Measurements from ENCODE around the gene HPS3.

HPS3 gene

GRCh38 chr3:149122721-149123578 lies 6.5 kb upstream of the HPS3 start:
- no peaks in the 10 kb centered on the region for H3K27me3 ChIP-seq (ENCODE audit: control insufficient read depth, insufficient read depth, low read length)
- peaks cover 4% of the 10 kb centered on the region for H3K4me1 ChIP-seq (ENCODE audit: control insufficient read depth, insufficient read depth, low read length)
- H3K9me3 ChIP-seq (replicated peaks; ENCODE audit: low read length): no peaks in the 10 kb centered on the region
- H3K4me3 ChIP-seq (ENCODE audit: low read length): no peak overlapping the region
- no peak overlapping the region for H3K9ac ChIP-seq (ENCODE audit: low read depth, low read length)
- no peaks in the 10 kb centered on the region for H3K36me3 ChIP-seq (ENCODE audit: insufficient read depth, low read length)
- H3K4me2 ChIP-seq (ENCODE audit: low read length): no peak overlapping the region

GRCh38 chr3:149128821-149129220 lies 617 bp upstream of the HPS3 start:
- Histone ChIP-seq H3K9me3 (replicated peaks; ENCODE audit: low read length) (no peaks in the 10 kb centered on the region), H3K9ac (ENCODE audit: low read depth, low read length) (peak overlapping the region; percentile 88), H3K36me3 (ENCODE audit: insufficient read depth, low read length) (no peaks in the 10 kb centered on the region), H3K4me1 (ENCODE audit: control insufficient read depth, insufficient read depth, low read length) (peaks cover 24% of the 10 kb centered on the region), H3K4me3 (ENCODE audit: low read length) (peak overlapping the region; percentile 96), H3K4me2 (ENCODE audit: low read length) (peak overlapping the region; percentile 82), H3K27me3 (ENCODE audit: control insufficient read depth, insufficient read depth, low read length) (no peaks in the 10 kb centered on the region)

DNA sequence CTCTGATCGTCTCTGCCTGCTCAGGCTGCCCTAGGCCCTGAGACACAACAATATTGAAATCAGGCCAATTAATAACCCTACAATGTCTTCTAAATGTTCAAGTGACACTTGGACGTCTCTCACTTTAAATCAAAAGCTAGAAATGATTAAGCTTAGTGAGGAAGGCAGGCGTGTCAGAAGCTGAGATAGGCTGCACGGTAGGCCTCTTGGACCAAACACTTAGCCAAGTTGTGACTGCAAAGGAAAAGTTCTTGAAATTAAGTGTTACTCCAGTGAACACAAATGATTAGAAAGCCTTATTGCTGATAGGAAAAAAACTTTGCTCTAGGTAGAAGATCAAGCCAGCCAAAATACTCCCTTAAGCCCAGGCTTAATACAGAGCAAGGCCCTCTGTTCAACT lies 2.2 kb downstream of the HPS3 start:
- Histone ChIP-seq H3K9ac (ENCODE audit: low read depth, low read length) (peak overlapping the region; percentile 14), H3K4me3 (ENCODE audit: low read length) (peak overlapping the region; percentile 96)

DNA sequence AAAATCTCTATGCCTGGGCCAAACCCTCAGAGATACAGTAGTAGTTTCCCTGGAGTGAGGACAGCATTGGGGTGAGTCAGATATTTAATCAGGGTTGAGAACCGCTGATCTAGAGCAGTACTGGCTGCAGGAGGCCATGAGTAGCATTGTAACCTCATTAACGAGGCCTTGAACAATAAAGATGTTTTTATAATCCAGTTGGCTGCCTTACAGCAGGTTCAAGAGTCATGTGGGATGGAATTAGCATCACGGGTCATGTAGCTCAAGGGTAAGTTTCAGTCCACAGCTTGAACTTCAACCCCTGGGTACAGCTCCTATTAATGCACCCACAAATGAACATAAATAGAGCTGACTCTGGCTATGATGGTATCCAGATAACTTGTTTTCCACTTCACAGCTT lies 5.1 kb downstream of the HPS3 start:
- Histone ChIP-seq H3K4me3 (ENCODE audit: low read length) (no peak overlapping the region), H3K9ac (ENCODE audit: low read depth, low read length) (no peak overlapping the region), H3K4me1 (ENCODE audit: control insufficient read depth, insufficient read depth, low read length) (peaks cover 23% of the 10 kb centered on the region), H3K27me3 (ENCODE audit: control insufficient read depth, insufficient read depth, low read length) (no peaks in the 10 kb centered on the region), H3K4me2 (ENCODE audit: low read length) (no peak overlapping the region), H3K9me3 (replicated peaks; ENCODE audit: low read length) (no peaks in the 10 kb centered on the region), H3K36me3 (ENCODE audit: insufficient read depth, low read length) (peaks cover 4% of the 10 kb centered on the region)

More for the DNA sequence above, 2.2 kb downstream of the HPS3 start:
- H3K4me2 ChIP-seq (ENCODE audit: low read length): peak overlapping the region; percentile 82
- no peaks in the 10 kb centered on the region for H3K27me3 ChIP-seq (ENCODE audit: control insufficient read depth, insufficient read depth, low read length)
- peaks cover 30% of the 10 kb centered on the region for H3K4me1 ChIP-seq (ENCODE audit: control insufficient read depth, insufficient read depth, low read length)
- H3K9me3 ChIP-seq (replicated peaks; ENCODE audit: low read length): no peaks in the 10 kb centered on the region
- peaks cover 4% of the 10 kb centered on the region for H3K36me3 ChIP-seq (ENCODE audit: insufficient read depth, low read length)

DNA sequence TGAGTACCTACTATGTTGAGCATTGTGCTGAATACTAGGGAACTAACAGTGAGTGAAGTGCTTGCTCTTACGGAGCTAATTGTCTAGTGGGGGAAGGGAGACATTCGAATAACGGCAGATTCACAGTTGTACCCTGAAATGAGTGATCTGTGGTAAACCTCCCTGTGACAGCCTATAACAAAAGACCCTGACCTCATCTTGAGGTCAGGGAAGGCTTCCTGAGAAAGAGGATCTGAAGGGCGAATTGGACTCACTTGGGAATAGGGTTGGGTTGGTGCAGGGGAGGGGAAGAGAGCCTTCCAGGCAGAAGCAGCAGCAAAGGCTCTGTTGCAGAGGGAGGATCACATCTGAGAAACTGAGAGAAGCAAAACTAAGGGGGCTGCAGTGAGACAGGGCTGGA lies 13.2 kb downstream of the HPS3 start:
- Histone ChIP-seq H3K9ac (ENCODE audit: low read depth, low read length) (no peak overlapping the region), H3K9me3 (replicated peaks; ENCODE audit: low read length) (no peaks in the 10 kb centered on the region), H3K27me3 (ENCODE audit: control insufficient read depth, insufficient read depth, low read length) (no peaks in the 10 kb centered on the region), H3K4me3 (ENCODE audit: low read length) (no peak overlapping the region), H3K4me2 (ENCODE audit: low read length) (no peak overlapping the region), H3K4me1 (ENCODE audit: control insufficient read depth, insufficient read depth, low read length) (no peaks in the 10 kb centered on the region), H3K36me3 (ENCODE audit: insufficient read depth, low read length) (peaks cover 46% of the 10 kb centered on the region)

DNA sequence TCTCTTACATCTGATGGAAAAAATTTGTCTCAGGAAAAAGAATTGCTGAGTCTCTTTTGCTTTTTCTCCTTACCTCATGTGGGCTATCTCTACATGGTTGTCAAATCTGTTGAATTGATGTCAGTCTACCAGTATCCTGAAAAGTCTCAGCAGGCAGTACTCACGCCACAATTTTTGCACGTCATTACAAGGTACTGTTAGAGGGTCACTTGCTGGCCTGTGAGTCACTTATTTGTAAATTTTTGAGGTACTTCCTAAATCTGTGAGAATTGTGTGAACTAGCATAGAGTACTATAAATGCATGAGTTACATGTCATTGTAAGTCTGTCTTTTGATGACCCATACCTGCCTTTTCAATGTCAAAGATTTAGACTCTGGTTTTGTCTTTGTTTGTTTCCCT lies 15.9 kb downstream of the HPS3 start:
- H3K9ac ChIP-seq (ENCODE audit: low read depth, low read length): no peak overlapping the region
- no peak overlapping the region for H3K4me2 ChIP-seq (ENCODE audit: low read length)
- H3K4me3 ChIP-seq (ENCODE audit: low read length): no peak overlapping the region
- no peaks in the 10 kb centered on the region for H3K27me3 ChIP-seq (ENCODE audit: control insufficient read depth, insufficient read depth, low read length)
- H3K4me1 ChIP-seq (ENCODE audit: control insufficient read depth, insufficient read depth, low read length): no peaks in the 10 kb centered on the region
- peaks cover 54% of the 10 kb centered on the region for H3K36me3 ChIP-seq (ENCODE audit: insufficient read depth, low read length)
- no peaks in the 10 kb centered on the region for H3K9me3 ChIP-seq (replicated peaks; ENCODE audit: low read length)

- Histone ChIP-seq H3K9me3 (replicated peaks; ENCODE audit: low read length) (no peaks in the 10 kb centered on the region), H3K4me1 (ENCODE audit: control insufficient read depth, insufficient read depth, low read length) (no peaks in the 10 kb centered on the region), H3K27me3 (ENCODE audit: control insufficient read depth, insufficient read depth, low read length) (no peaks in the 10 kb centered on the region), H3K4me3 (ENCODE audit: low read length) (no peak overlapping the region), H3K4me2 (ENCODE audit: low read length) (no peak overlapping the region), H3K9ac (ENCODE audit: low read depth, low read length) (no peak overlapping the region), H3K36me3 (ENCODE audit: insufficient read depth, low read length) (peaks cover 52% of the 10 kb centered on the region)
Observed at GRCh38 chr3:149145974-149146373, 16.5 kb downstream of the HPS3 start.

DNA sequence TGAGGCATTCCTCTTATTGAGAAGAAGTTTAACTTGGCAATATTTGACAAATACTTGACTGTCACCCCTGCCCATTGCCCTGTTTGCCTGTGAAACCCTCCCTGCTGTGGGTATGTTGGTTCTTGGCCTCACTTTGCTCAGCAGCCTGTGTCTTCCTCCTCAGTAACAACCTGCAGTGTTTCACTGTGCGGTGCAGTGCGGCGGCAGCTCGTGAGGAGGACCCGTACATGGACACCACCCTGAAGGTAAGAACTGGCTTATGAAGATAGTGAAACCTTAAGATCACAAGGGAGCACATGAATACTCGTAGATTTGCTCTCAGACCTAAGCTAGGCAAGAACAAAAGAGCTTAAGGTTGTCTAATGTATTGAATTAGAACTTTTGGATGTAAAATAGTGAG lies 21.0 kb downstream of the HPS3 start:
- Histone ChIP-seq H3K4me3 (ENCODE audit: low read length) (no peak overlapping the region), H3K4me1 (ENCODE audit: control insufficient read depth, insufficient read depth, low read length) (peaks cover 16% of the 10 kb centered on the region), H3K27me3 (ENCODE audit: control insufficient read depth, insufficient read depth, low read length) (no peaks in the 10 kb centered on the region), H3K36me3 (ENCODE audit: insufficient read depth, low read length) (peaks cover 47% of the 10 kb centered on the region), H3K9ac (ENCODE audit: low read depth, low read length) (no peak overlapping the region), H3K4me2 (ENCODE audit: low read length) (no peak overlapping the region), H3K9me3 (replicated peaks; ENCODE audit: low read length) (no peaks in the 10 kb centered on the region)

- Histone ChIP-seq H3K4me1 (ENCODE audit: control insufficient read depth, insufficient read depth, low read length) (peaks cover 16% of the 10 kb centered on the region), H3K9ac (ENCODE audit: low read depth, low read length) (no peak overlapping the region), H3K36me3 (ENCODE audit: insufficient read depth, low read length) (peaks cover 45% of the 10 kb centered on the region), H3K4me2 (ENCODE audit: low read length) (peak overlapping the region; percentile 23), H3K4me3 (ENCODE audit: low read length) (no peak overlapping the region), H3K9me3 (replicated peaks; ENCODE audit: low read length) (no peaks in the 10 kb centered on the region), H3K27me3 (ENCODE audit: control insufficient read depth, insufficient read depth, low read length) (no peaks in the 10 kb centered on the region)
Observed at GRCh38 chr3:149151843-149152242, 22.4 kb downstream of the HPS3 start.

- no peaks in the 10 kb centered on the region for H3K9me3 ChIP-seq (replicated peaks; ENCODE audit: low read length)
- H3K36me3 ChIP-seq (ENCODE audit: insufficient read depth, low read length): peaks cover 45% of the 10 kb centered on the region
Observed at GRCh38 chr3:149152420-149152819, 23.0 kb downstream of the HPS3 start.

GRCh38 chr3:149153402-149153801 lies 24.0 kb downstream of the HPS3 start:
- H3K36me3 ChIP-seq (ENCODE audit: insufficient read depth, low read length): peaks cover 48% of the 10 kb centered on the region

More at GRCh38 chr3:149152420-149152819, 23.0 kb downstream of the HPS3 start:
- H3K27me3 ChIP-seq (ENCODE audit: control insufficient read depth, insufficient read depth, low read length): no peaks in the 10 kb centered on the region
- H3K4me3 ChIP-seq (ENCODE audit: low read length): no peak overlapping the region
- no peak overlapping the region for H3K4me2 ChIP-seq (ENCODE audit: low read length)
- H3K9ac ChIP-seq (ENCODE audit: low read depth, low read length): no peak overlapping the region
- H3K4me1 ChIP-seq (ENCODE audit: control insufficient read depth, insufficient read depth, low read length): peaks cover 16% of the 10 kb centered on the region

DNA sequence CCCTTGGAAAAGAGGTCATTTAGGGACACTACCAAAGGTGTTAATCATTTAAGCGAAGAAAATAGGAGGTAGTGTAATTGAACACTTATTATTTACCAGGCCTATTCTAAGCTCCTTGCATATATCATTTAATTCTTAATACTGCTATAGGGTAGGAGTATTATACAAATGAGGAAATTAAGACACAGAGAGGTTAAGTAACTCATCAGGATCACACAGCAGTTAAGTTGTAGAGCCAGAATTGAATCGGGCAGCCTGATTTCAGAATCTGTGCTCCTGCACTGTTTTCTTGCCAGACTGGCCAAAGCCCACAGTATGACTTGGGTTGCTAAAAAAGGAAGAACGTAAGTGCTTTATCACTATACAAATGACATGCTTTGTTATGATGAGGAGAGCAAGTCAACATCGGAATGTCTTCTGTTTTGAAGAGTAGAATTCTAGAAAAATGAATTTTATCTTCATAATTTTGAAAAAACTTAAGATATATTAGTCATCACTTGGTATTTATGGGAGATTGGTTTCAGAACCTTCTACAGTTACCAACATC lies 31.4 kb downstream of the HPS3 start:
- H3K9ac ChIP-seq (ENCODE audit: low read depth, low read length): no peak overlapping the region
- H3K9me3 ChIP-seq (replicated peaks; ENCODE audit: low read length): no peaks in the 10 kb centered on the region
- H3K4me3 ChIP-seq (ENCODE audit: low read length): no peak overlapping the region
- H3K4me2 ChIP-seq (ENCODE audit: low read length): no peak overlapping the region
- H3K36me3 ChIP-seq (ENCODE audit: insufficient read depth, low read length): peaks cover 49% of the 10 kb centered on the region
- H3K27me3 ChIP-seq (ENCODE audit: control insufficient read depth, insufficient read depth, low read length): no peaks in the 10 kb centered on the region
- H3K4me1 ChIP-seq (ENCODE audit: control insufficient read depth, insufficient read depth, low read length): no peaks in the 10 kb centered on the region

More at GRCh38 chr3:149153402-149153801, 24.0 kb downstream of the HPS3 start:
- Histone ChIP-seq H3K9ac (ENCODE audit: low read depth, low read length) (no peak overlapping the region), H3K9me3 (replicated peaks; ENCODE audit: low read length) (no peaks in the 10 kb centered on the region), H3K27me3 (ENCODE audit: control insufficient read depth, insufficient read depth, low read length) (no peaks in the 10 kb centered on the region), H3K4me2 (ENCODE audit: low read length) (no peak overlapping the region), H3K4me3 (ENCODE audit: low read length) (no peak overlapping the region), H3K4me1 (ENCODE audit: control insufficient read depth, insufficient read depth, low read length) (peaks cover 16% of the 10 kb centered on the region)

Data from skeletal muscle satellite cell (primary cell).